Stimulated activated CD4-positive, alpha-beta T cell treated with anti-CD3 and anti-CD28 coated beads, Interleukin-2, amount 100 ng/mL, for 24 hours (primary cell): ENCODE data around the gene OR2AG2.

Source experiments
- DNase-seq, 2 donors: peaks; one replicate each; pipeline ENCODE4 v3.0.0-alpha.2; 2020

OR2AG2 gene

DNA sequence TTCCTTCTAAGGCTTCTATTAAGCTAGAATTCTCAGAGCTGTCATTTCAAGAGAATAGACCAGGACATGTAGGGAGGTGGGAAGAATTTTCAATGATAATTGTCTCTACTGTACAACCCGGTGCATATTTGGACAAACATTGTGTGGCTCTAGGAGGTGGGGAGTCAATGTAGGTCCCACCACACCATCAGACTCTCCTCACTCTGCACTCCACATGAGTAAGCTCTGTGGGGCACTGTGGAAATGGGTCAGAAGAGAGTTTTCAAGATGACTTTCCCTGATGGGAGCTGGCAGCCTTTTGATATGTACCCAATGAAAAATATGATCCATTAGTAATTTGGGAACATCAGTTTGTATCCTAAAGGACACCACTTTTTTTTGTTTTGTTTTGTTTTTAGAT is 33.2 kb downstream of the OR2AG2 start:
- DNase-seq: no peak

DNA sequence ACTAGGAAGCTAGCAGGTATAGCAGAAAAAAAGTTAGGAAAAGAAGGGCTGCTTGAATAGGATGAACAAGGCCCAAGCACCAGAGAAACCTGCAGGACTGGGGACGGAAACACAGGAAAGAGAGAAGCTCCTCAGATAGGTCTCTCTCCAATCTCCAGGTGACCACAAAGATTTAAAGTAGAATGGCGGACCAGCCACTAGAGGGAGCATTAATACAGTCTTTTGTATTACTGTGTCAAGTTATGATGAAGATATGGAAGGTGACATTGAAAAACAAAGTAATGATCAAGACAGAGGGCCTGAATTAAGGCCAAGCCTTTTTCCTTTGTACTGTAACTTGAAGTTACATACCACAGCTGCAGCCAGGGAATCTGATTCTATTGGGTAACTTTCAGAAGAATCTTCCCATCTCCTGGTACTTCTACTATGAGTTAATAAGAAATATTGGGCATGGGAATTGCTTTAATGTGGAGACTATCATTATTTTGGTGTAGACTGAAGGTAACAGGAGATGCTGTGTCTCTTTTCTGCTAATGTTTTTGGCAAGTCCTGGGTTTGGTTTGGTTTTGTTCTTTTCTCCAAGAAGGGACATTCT is 33.8 kb downstream of the OR2AG2 start:
- DNase-seq: peak; percentile 58 to 75

GRCh38 chr11:6736495-6737121 is 35.2 kb downstream of the OR2AG2 start:
- no peak for DNase-seq

DNA sequence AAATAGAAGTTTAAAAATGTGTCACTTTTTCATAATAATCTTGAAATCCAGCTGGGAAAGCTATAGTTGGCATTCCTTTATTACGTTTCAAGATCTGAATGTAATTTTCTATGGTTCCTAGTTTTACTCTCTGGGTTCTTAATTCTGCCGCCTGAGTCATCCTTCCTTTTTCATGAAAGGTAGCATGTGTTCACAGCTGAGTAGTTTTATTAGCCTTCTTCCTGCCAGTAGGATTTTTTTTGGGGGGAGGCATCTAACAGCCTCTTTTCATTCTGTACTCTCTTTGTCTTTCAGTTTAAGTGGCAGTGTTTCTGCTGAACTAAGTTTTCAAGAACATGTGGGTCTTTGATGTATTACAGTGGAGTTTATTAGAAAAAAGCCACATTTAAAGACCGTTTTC is 36.5 kb downstream of the OR2AG2 start:
- no peak for DNase-seq

DNA sequence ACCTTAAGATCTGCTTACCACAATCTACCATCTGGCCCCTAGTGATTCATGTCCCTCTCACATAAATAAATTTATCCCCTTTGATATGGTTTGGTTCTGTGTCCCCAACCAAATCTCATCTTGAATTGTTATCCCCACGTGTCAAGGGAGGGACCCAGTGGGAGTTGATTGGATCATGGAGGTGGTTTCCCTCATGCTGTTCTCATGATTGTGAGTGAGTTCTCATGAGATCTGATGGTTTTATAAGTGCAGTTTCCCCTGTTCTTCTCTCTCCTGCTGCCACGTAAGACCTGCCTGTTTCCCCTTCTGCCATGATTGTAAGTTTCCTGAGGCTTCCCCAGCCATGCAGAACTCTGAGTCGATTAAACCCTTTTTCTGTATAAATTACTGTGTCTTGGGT is 37.2 kb downstream of the OR2AG2 start:
- no peak for DNase-seq

DNA sequence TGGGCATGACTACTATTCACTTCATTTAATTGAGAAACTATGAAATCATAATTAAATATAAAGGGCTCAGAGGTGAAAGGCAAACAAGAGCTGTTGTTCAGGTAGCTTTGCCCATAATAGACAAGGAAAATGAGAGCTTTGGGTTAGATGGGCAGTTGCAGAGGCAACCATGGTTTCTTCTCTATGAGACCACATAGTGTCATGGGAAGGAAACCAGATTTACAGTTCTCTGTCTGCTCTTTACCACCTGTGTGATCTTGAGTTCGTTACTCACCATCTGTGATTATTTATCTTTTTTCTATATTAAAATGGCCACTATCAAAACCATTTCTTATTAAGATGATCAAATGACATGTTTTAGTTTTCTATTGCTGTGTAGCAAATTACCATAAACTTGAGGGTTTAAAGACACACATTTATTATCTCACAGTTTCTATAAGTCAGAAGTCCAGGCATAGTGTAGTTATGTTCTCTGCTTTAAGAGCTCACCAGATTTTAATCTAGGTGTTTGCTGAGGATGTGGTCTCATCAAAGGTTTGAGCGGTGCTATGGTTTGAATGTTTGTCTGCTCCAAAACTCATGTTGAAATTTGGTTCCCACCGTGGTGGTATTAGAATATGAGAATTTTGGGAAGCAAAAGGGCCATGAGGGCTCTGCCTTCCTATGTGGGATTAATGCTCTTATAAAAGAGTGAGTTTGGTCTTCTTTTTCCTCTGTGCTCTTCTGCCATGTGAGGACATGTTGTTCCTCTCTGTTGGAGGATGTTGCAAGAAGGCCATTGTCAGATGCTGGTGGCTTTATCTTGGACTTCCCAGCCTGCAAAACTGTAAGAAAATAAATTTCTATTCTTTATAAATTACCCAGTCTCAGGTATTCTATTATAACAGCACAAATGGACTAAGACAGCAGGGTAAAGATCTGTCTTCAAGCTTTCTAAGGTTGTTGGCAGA is 38.2 kb downstream of the OR2AG2 start:
- no peak for DNase-seq

DNA sequence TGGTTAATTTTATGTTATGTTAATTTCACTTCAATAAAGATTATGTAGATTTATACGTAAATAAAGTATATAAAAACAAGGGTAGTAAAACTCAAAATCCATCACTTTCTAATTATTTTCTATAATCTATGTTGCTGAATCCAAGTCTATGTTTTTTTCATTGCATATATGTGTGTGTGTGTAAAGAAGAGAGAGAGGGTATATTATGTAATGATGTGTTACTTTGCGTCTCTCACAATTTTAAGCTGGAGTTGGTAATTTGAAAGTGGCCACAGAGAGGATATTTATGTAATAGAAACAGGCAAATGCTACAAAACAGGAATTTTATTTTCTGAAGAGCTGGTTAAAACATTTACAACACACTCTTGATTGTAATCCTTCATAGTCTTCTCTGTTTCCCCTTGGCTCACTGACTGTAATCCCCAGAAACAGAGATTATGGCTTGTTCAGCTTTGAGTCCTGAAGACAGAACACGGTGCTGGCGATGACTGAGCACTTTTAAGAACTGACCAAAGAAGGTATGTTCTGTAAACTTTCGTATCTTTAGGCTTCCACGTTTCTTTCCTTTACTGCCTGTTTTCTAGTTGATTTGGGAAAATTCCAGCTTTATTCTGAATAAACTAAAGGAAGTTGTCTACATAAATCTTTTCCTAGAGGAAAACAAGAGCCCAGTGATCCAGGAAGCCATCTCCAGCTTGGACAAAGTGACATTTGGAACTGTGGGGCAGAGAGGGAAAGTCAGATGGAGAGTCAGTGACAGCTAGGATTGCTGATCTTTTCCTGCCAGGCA is 43.6 kb downstream of the OR2AG2 start:
- no peak for DNase-seq

GRCh38 chr11:6725386-6725896 is 46.3 kb downstream of the OR2AG2 start:
- no peak for DNase-seq

DNA sequence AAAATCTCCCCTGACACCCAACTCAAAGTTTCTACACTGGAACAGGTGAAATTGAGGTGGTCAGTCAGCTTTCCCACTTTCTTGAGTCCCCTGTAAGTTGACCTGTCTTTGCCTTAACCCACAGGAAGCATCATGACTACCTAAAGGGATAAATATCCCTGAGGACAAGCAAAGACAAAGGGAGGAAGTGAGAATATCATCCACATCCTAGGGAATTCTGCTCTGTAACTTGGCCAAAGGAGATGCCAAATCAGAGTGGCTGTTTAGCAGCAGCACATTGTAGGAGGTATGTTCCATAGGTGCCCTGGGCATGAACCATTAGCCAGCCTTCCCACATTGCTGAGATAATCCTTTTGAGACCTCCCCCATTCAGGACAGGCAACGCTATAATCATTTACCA is 47.8 kb downstream of the OR2AG2 start:
- DNase-seq: no peak

GRCh38 chr11:6721343-6721742 is 50.4 kb downstream of the OR2AG2 start:
- DNase-seq: no peak

GRCh38 chr11:6719576-6719975 is 52.2 kb downstream of the OR2AG2 start:
- no peak for DNase-seq

DNA sequence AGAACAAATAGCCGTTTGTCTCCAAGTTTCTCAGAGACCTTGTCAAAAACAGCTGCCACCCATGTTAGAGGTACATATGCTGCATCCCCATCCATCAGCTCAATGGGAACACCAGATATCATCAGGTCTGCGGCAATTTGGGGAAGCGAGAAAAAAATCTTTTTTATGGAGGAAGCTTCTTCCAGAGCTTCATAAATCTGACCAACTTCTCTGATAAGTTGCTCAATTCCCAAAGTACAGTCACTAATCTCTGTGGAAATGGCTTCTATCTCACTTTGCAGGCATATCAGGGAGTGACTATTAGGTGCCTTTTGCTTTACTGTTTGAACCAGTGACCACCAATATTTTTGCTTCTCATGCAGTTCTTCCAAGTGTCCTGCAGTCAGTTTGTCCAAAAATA is 54.4 kb downstream of the OR2AG2 start:
- no peak for DNase-seq
